Measurements from ENCODE around the gene RNF166. TPM values are rescaled to one million over a fixed set of nuclear protein-coding genes. Genes with fewer than 3 reads are reported as not detected.

RNF166 gene
- total RNA-seq, 4 donors from 2014 or later, result 19.5 to 27.8 (median 22.3) TPM

DNA sequence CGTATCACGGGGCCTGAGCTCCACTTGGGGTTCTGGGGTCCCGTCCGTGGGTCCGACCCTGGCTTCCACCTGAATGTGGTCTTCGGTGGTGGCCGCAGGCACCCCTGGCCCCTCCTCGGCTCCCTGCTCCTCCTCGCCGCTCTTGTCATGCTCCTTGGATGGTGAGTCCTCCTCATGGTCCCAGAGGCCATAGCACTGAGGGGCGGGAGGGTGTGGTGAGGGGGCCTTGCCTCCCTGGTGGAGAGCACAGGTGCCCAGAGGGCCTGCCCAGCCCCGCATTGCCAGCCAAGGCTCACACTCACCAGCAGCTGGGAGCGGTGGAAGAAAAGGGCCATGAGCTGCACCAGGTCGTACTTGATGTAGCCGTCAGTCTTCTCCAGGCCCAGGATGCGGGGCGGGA, 15.0 kb upstream of the RNF166 start:
- no peak for TF ChIP-seq EP300 (IDR thresholded peaks at IDR 0.05)
- no peak for TF ChIP-seq POLR2A (IDR thresholded peaks at IDR 0.05)
- TF ChIP-seq POLR2AphosphoS5 (IDR thresholded peaks at IDR 0.05), result no peak
- TF ChIP-seq, protein P1, sequence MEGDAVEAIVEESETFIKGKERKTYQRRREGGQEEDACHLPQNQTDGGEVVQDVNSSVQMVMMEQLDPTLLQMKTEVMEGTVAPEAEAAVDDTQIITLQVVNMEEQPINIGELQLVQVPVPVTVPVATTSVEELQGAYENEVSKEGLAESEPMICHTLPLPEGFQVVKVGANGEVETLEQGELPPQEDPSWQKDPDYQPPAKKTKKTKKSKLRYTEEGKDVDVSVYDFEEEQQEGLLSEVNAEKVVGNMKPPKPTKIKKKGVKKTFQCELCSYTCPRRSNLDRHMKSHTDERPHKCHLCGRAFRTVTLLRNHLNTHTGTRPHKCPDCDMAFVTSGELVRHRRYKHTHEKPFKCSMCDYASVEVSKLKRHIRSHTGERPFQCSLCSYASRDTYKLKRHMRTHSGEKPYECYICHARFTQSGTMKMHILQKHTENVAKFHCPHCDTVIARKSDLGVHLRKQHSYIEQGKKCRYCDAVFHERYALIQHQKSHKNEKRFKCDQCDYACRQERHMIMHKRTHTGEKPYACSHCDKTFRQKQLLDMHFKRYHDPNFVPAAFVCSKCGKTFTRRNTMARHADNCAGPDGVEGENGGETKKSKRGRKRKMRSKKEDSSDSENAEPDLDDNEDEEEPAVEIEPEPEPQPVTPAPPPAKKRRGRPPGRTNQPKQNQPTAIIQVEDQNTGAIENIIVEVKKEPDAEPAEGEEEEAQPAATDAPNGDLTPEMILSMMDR (IDR thresholded peaks at IDR 0.05), result no peak
- no peak for ATAC-seq
- Histone ChIP-seq H3K9me3 (no peaks in the 10 kb centered on the region), H3K27me3 (no peaks in the 10 kb centered on the region), H3K4me3 (no peak overlapping the region), H3K4me1 (peaks cover 0 to 17% (median 0%) of the 10 kb centered on the region in 3 donors), H3K36me3 (peaks cover 0 to 100% of the 10 kb centered on the region in 2 donors), H3K27ac (no peak overlapping the region)
- 97% methylated on average over 6 of the region's 17 CpGs; no CpG with 5 or more reads in 1 of the 2 donors for WGBS, 2 donors (ENCODE audit: low coverage in 1 of 2)

DNA sequence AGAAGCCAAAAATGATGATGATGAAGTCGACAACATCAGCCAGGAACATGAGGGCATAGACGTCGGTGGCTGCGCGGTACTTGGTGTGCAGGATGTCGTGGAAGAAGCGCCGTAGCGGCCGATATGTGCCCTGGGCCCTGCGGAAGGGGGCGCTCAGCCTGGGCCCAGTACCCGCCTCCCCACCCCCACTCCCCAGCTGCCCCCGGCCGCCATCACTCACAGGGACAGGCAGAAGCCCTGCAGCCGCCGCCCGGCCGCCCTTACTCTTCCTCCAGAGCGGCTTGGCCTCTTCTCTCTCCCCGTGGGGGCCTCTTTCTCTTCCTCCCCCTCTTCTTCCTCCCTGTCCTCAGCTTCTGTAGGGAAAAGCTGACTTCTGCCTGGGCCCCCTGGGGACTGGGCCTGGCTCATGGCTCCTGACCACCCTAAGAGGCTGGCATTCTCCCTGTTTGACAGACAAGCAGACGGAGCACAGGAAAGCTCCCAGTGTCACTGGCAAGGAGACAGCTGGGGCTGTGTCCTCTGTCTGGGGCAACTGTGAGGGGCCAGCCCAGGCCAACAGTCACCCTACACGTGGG, 14.3 kb upstream of the RNF166 start:
- ATAC-seq, result no peak
- Histone ChIP-seq H3K27me3 (no peaks in the 10 kb centered on the region), H3K36me3 (peaks cover 0 to 100% of the 10 kb centered on the region in 2 donors), H3K27ac (peak overlapping the region in 1 of 4 donors; percentile 68), H3K4me3 (no peak overlapping the region), H3K4me1 (peaks cover 0 to 17% (median 0%) of the 10 kb centered on the region in 3 donors), H3K9me3 (no peaks in the 10 kb centered on the region)
- TF ChIP-seq EP300 (IDR thresholded peaks at IDR 0.05), result no peak
- no peak for TF ChIP-seq POLR2A (IDR thresholded peaks at IDR 0.05)
- no peak for TF ChIP-seq POLR2AphosphoS5 (IDR thresholded peaks at IDR 0.05)
- TF ChIP-seq, protein P1 (IDR thresholded peaks at IDR 0.05), result no peak
- WGBS, 2 donors (ENCODE audit: low coverage in 1 of 2), result 80 to 100% methylated on average over 1 to 4 of the region's 23 CpGs

DNA sequence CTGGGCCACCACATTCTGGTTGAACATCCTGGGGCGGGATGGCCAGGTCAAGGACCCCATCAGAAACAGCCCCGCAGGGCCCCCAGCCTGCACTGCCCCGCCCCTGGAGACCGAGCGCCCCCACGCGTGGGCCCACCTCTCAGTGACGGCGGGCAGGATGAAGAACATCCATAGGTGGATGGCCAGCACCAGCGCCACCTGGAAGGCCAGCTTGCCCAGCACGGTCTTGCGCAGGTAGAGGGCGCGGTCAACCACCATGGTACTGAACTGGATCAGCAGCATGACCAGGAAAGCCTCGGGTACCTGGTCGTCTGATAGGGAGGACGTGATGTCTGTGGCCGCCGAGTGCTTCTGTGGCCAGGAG, 13.7 kb upstream of the RNF166 start:
- no peaks in the 10 kb centered on the region for H3K27me3 ChIP-seq
- no CpG with 5 or more reads among the region's 19 CpGs for WGBS, 2 donors (ENCODE audit: low coverage in 1 of 2)
- H3K4me1 ChIP-seq, result peaks cover 0 to 17% (median 0%) of the 10 kb centered on the region in 3 donors
- H3K9me3 ChIP-seq, result no peaks in the 10 kb centered on the region
- ATAC-seq, result no peak
- H3K4me3 ChIP-seq, result no peak overlapping the region
- H3K36me3 ChIP-seq, result peaks cover 0 to 100% of the 10 kb centered on the region in 2 donors
- TF ChIP-seq POLR2A (IDR thresholded peaks at IDR 0.05) (no peak), POLR2AphosphoS5 (IDR thresholded peaks at IDR 0.05) (no peak), EP300 (IDR thresholded peaks at IDR 0.05) (no peak)
- TF ChIP-seq, protein P1 (IDR thresholded peaks at IDR 0.05), result no peak
- H3K27ac ChIP-seq, result peak overlapping the region in 3 of 4 donors; percentile 8 to 68 (median 55)

DNA sequence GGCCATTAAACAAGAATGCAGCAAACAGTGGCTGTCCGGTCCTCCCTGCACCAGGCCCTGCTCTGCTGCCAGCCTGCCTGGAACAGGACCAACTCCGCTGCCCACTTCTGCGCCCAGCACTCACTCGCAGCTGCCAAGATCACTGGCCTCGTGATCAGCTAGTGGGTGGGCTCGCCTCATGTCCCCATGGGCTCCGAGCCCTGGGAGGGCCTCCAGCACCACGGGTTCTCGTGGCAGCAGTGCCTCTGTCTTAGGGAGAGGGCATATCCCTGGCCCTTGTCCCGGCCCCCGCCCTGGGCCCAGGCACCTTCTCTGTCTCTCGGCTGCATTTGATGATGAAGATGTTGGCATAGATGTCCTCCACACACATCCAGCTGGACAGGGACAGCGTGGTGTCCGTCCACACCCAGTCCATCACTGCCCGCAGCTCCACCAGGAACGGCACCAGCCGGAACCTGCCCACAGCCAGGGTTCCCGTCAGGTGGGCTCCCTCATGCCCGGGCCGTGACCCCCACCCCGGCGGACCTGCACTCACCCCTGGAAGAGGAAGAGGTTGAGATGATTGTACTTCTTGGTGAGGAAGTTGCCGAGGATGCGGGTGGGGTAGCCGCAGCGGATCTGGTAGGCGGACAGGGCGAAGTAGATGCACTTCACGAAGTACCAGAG, 13.2 kb upstream of the RNF166 start:
- Histone ChIP-seq H3K27me3 (no peaks in the 10 kb centered on the region), H3K4me1 (peaks cover 0 to 17% (median 0%) of the 10 kb centered on the region in 3 donors), H3K27ac (peak overlapping the region in 3 of 4 donors; percentile 8 to 68 (median 55)), H3K36me3 (peaks cover 0 to 100% of the 10 kb centered on the region in 2 donors), H3K9me3 (no peaks in the 10 kb centered on the region), H3K4me3 (no peak overlapping the region)
- TF ChIP-seq, protein P1 (IDR thresholded peaks at IDR 0.05), result no peak
- no peak for TF ChIP-seq EP300 (IDR thresholded peaks at IDR 0.05)
- TF ChIP-seq POLR2A (IDR thresholded peaks at IDR 0.05), result no peak
- peak; percentile 74 for TF ChIP-seq POLR2AphosphoS5 (IDR thresholded peaks at IDR 0.05)
- ATAC-seq, result peak; percentile 61
- 100% methylated on average over 1 of the region's 29 CpGs; no CpG with 5 or more reads in 1 of the 2 donors for WGBS, 2 donors (ENCODE audit: low coverage in 1 of 2)
